ENCODE measurements around the gene KMT5B. TPM values are rescaled to one million over a fixed set of nuclear protein-coding genes. Genes with fewer than 3 reads are reported as not detected.

Gene KMT5B
- total and polyA plus RNA-seq, 2 of the 13 experiments (the other 11 are each of a cell fraction or from before 2014, with no cell fraction given): 17.6 to 23.7 TPM

DNA sequence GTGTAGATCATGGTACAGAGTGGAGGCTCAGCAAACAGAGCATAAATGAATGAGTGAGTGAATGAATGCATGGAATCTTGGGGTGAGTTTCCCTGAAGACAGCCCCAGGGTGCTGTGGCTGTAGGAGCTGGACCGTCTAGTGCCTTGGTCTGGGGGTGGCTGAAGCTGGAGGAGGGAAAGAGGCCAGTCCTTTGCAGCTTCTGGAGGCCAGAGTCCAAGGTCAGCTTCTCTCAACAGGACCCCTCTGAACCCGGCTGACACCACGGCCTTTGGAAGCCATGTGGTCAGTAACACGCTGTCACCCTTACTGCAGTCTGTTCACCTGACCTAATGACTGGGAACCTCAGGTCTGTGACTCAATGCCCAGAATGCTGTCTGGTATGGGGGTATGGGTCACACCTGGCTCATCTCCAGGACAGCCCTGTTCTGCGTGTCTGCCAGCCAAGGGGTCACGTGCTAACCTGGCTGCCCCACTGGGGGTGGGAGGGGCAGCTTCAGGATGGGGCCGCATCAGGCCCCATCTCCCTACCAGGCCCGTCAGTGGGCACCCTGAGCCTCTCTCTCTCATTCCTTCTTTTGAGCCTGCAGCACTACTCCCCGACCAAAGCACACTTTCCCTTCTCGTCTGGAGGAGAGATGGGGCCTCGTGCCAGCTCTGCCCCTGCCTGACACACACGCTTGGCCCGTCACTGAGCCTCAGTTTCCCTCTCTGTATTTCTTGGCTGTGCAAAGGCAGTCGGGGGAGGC is 67.8 kb downstream of the KMT5B start (continued):
- TF ChIP-seq, protein P1, sequence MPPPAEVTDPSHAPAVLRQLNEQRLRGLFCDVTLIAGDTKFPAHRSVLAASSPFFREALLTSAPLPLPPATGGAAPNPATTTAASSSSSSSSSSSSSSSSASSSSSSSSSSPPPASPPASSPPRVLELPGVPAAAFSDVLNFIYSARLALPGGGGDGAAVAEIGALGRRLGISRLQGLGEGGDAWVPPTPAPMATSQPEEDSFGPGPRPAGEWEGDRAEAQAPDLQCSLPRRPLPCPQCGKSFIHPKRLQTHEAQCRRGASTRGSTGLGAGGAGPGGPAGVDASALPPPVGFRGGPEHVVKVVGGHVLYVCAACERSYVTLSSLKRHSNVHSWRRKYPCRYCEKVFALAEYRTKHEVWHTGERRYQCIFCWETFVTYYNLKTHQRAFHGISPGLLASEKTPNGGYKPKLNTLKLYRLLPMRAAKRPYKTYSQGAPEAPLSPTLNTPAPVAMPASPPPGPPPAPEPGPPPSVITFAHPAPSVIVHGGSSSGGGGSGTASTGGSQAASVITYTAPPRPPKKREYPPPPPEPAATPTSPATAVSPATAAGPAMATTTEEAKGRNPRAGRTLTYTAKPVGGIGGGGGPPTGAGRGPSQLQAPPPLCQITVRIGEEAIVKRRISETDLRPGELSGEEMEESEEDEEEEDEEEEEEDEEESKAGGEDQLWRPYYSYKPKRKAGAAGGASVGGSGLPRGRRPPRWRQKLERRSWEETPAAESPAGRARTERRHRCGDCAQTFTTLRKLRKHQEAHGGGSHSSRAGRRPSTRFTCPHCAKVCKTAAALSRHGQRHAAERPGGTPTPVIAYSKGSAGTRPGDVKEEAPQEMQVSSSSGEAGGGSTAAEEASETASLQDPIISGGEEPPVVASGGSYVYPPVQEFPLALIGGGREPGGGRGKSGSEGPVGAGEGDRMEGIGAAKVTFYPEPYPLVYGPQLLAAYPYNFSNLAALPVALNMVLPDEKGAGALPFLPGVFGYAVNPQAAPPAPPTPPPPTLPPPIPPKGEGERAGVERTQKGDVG (CRISPR knock-in tag; IDR thresholded peaks at IDR 0.05; ENCODE audit: borderline replicate concordance): peak; percentile 51; the same call in 1 of the 2 replicates
- TF ChIP-seq, protein P2, sequence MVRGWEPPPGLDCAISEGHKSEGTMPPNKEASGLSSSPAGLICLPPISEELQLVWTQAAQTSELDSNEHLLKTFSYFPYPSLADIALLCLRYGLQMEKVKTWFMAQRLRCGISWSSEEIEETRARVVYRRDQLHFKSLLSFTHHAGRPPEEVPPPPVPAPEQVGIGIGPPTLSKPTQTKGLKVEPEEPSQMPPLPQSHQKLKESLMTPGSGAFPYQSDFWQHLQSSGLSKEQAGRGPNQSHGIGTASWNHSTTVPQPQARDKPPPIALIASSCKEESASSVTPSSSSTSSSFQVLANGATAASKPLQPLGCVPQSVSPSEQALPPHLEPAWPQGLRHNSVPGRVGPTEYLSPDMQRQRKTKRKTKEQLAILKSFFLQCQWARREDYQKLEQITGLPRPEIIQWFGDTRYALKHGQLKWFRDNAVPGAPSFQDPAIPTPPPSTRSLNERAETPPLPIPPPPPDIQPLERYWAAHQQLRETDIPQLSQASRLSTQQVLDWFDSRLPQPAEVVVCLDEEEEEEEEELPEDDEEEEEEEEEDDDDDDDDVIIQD (CRISPR knock-in tag; IDR thresholded peaks at IDR 0.05; ENCODE audit: low read depth): peak; percentile 54; the same call in 1 of the 2 replicates
- TF ChIP-seq, protein P3, sequence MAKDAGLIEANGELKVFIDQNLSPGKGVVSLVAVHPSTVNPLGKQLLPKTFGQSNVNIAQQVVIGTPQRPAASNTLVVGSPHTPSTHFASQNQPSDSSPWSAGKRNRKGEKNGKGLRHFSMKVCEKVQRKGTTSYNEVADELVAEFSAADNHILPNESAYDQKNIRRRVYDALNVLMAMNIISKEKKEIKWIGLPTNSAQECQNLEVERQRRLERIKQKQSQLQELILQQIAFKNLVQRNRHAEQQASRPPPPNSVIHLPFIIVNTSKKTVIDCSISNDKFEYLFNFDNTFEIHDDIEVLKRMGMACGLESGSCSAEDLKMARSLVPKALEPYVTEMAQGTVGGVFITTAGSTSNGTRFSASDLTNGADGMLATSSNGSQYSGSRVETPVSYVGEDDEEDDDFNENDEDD (CRISPR knock-in tag; IDR thresholded peaks at IDR 0.05; ENCODE audit: borderline replicate concordance): peak; percentile 44; the same call in 1 of the 2 replicates
- TF ChIP-seq SALL2 (CRISPR knock-in tag; IDR thresholded peaks at IDR 0.05) (peak; percentile 10; the same call in 1 of the 2 replicates), ZNF737 (CRISPR knock-in tag; IDR thresholded peaks at IDR 0.05; ENCODE audit: borderline replicate concordance) (no peak), YEATS4 (CRISPR knock-in tag; IDR thresholded peaks at IDR 0.05; ENCODE audit: borderline replicate concordance) (peak; percentile 89; the same call in 1 of the 2 replicates), ZNF781 (CRISPR knock-in tag; IDR thresholded peaks at IDR 0.05; ENCODE audit: borderline replicate concordance, not compliant biosample characterization) (no peak), ZNF367 (CRISPR knock-in tag; IDR thresholded peaks at IDR 0.05; ENCODE audit: borderline replicate concordance) (no peak), PHF5A (CRISPR knock-in tag; IDR thresholded peaks at IDR 0.05; ENCODE audit: low read depth, unreplicated experiment) (peak; percentile 57), MEIS2 (CRISPR knock-in tag; IDR thresholded peaks at IDR 0.05) (no peak; the same call in 1 of the 2 replicates), ZNF3 (CRISPR knock-in tag; IDR thresholded peaks at IDR 0.05) (no peak), KDM3A (CRISPR knock-in tag; IDR thresholded peaks at IDR 0.05; ENCODE audit: low read depth) (peak; percentile 86)
- TF ChIP-seq, protein P4, sequence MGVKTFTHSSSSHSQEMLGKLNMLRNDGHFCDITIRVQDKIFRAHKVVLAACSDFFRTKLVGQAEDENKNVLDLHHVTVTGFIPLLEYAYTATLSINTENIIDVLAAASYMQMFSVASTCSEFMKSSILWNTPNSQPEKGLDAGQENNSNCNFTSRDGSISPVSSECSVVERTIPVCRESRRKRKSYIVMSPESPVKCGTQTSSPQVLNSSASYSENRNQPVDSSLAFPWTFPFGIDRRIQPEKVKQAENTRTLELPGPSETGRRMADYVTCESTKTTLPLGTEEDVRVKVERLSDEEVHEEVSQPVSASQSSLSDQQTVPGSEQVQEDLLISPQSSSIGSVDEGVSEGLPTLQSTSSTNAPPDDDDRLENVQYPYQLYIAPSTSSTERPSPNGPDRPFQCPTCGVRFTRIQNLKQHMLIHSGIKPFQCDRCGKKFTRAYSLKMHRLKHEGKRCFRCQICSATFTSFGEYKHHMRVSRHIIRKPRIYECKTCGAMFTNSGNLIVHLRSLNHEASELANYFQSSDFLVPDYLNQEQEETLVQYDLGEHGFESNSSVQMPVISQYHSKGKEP (CRISPR knock-in tag; IDR thresholded peaks at IDR 0.05): 0 out of 2 replicates have a peak, but pooled peaks have one; percentile 27
- TF ChIP-seq, protein P5, sequence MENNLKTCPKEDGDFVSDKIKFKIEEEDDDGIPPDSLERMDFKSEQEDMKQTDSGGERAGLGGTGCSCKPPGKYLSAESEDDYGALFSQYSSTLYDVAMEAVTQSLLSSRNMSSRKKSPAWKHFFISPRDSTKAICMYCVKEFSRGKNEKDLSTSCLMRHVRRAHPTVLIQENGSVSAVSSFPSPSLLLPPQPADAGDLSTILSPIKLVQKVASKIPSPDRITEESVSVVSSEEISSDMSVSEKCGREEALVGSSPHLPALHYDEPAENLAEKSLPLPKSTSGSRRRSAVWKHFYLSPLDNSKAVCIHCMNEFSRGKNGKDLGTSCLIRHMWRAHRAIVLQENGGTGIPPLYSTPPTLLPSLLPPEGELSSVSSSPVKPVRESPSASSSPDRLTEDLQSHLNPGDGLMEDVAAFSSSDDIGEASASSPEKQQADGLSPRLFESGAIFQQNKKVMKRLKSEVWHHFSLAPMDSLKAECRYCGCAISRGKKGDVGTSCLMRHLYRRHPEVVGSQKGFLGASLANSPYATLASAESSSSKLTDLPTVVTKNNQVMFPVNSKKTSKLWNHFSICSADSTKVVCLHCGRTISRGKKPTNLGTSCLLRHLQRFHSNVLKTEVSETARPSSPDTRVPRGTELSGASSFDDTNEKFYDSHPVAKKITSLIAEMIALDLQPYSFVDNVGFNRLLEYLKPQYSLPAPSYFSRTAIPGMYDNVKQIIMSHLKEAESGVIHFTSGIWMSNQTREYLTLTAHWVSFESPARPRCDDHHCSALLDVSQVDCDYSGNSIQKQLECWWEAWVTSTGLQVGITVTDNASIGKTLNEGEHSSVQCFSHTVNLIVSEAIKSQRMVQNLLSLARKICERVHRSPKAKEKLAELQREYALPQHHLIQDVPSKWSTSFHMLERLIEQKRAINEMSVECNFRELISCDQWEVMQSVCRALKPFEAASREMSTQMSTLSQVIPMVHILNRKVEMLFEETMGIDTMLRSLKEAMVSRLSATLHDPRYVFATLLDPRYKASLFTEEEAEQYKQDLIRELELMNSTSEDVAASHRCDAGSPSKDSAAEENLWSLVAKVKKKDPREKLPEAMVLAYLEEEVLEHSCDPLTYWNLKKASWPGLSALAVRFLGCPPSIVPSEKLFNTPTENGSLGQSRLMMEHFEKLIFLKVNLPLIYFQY (CRISPR knock-in tag; IDR thresholded peaks at IDR 0.05; ENCODE audit: borderline replicate concordance): peak; percentile 78

Data from HepG2 (cell line).